CD4-positive, alpha-beta T cell treated with Interleukin-15 for 1 hour (primary cell): ENCODE data around the gene KRTCAP3.

ENCODE experiments used
- DNase-seq: peaks from one replicate; pipeline ENCODE4 v3.0.0-alpha.2; 2020

KRTCAP3 gene

DNA sequence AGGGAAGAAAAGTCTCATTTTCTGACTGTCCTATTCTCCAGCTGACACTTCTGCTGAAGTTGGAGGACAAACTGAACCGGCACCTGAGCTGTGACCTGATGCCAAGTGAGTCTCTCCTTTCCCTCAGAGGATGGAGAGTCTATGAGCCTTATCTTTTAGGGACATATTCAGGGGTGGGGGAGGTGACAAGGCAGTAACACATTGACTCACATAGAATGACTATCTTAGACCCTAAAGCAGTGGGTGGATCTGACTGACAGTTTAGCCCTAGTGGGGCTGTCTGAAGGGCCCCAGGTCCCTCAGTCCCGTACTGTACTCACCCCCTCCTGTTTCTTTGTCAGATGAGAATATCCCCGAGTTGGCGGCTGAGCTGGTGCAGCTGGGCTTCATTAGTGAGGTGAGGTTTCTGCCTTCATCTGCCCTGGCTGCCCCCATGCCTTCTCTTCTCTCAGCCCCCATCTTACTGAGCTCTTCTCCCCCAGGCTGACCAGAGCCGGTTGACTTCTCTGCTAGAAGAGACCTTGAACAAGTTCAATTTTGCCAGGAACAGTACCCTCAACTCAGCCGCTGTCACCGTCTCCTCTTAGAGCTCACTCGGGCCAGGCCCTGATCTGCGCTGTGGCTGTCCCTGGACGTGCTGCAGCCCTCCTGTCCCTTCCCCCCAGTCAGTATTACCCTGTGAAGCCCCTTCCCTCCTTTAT, 805 bp upstream of the KRTCAP3 start:
- no peak for DNase-seq

DNA sequence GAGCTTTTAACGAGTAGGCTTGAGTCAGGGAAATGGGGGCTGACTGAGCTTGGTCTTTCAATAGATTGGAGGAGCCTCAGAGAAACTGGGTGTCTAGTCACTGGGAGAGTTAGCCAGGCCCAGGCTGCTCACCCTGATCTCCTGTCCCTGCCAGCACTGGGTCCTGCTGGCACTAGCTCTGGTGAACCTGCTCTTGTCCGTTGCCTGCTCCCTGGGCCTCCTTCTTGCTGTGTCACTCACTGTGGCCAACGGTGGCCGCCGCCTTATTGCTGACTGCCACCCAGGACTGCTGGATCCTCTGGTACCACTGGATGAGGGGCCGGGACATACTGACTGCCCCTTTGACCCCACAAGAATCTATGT, 720 bp downstream of the KRTCAP3 start:
- no peak for DNase-seq

DNA sequence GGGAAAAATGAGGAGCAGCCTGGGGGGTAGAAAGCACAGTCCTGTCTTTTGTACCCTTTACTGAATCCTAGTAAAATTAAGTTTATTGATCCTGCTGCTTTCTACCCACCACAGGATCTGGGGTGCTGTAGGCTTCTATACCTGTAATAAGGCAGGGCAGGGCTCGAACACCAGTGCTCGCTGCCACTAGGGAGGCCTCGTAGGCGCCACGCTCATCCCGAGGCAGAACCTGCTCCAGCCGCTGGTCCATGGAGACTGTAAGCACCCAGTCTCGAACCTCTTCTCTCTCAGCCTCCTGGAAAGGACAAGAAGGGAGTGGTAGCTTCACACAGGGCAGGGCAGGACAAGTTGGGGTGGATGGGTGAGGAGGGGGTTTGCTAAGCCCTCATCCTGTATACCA, 3.0 kb downstream of the KRTCAP3 start:
- no peak for DNase-seq

DNA sequence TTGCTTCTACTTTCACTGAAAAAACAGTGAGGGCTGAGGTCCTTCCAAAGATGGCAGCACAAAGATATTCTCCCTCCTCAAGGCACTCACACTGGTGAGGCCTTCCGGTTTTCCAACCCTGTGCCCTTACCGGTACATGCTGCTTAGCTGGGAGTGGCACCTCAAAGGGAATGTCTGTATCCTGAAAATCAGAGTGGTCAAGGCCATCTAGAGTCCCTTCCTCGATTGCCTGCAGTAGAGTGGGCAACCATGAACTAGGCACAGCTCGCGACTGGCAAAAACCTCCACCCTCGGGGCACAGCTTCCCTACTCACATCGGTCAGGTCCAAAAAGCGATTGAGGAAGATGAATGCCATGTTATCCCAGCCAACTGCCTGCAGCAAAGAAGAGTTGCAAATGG, 3.4 kb downstream of the KRTCAP3 start:
- DNase-seq = no peak

DNA sequence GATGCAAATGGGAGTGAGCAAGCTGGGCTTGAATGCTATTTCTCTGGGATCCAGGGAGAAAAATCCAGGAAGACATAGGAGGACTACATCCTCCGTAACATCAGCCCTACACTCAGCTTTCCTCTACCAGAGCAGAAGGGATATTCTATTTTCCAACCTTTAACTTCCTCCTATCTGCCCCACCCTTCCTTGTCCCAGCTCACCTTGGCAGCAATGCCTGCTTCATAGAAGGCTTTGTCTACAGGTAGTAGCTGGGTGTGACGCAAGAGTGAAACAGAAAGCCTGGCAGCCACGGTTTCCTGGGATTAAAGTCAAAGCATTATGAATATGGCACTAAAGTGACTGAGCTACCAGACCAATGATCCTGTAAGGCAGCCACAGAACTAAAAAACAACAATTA, 3.9 kb downstream of the KRTCAP3 start:
- DNase-seq = no peak

DNA sequence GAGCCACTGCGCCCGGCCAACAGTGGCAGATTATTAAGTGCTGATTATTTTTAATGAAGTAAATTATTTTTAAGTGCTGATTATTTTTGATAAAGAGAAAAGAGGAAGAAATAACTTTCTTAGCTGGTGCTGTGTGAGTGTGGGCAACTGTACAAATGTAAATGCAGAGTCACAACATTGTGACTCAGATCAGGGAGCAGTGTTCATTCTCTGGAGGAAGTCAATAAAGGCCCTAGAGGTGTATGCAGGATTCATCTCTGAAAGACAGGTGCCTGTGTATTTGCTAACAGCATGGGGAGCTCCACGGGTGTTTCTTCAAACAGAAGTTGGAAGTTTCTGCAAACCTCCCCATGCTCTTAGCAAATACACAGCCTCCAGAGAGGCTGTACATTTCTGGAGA, 6.2 kb downstream of the KRTCAP3 start:
- DNase-seq = no peak

DNA sequence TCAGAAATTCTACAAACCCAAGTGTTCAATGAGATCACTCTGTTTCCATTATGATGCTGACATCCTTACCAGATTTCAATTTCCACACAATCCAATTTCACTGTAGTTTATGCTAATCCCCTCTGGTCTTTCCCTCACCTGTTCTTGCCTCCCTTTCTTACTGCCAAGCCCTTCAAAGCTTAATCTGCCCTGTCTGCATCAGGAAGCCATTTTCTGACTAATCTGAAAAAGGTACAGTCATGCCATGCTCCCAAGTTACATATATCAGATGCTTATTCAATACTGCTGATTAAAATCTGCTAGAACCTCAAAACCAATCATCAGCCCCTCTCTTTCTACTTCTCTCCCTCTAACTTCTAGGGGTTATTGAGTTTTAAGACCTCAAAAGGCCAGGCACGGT, 8.9 kb downstream of the KRTCAP3 start:
- no peak for DNase-seq

DNA sequence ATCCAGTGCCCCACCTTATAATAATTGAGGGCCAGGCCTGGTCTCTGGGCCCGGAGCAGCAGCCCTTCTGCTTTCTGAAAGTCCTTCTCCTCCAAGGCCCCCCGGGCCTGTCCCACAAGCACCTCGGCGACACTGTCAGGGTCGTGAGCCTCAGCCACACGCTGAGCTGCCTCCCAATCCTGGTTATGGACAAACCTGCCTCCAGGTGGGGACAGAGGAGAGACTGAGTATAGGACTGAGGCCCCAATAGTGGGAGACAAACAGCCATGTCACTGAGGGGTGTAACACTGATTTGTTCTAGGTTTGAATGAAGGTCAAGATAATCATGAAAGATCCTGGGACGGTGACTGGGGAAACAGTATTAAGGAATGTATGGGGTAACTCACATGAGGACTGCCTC, 11.8 kb downstream of the KRTCAP3 start:
- no peak for DNase-seq

DNA sequence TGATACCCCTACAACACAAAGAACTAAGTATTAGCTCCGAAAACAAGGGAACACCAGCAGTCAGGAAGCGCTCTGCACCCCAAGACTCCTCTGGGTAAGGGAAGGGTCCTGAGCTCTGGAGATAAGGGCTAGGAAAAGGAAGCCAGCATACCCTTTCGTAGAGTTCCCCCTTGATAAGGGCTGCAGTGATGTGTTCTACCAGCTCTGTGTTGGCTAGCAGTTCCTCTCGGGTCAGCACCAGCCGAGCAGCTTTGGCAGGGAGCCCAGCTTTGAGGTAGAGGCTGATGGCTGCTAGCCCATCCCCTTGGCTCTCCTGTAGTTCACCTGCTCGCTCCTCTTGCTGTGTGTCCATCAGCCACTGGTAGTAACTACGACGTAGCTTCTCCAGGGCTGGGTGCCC, 18.9 kb downstream of the KRTCAP3 start:
- DNase-seq = no peak

DNA sequence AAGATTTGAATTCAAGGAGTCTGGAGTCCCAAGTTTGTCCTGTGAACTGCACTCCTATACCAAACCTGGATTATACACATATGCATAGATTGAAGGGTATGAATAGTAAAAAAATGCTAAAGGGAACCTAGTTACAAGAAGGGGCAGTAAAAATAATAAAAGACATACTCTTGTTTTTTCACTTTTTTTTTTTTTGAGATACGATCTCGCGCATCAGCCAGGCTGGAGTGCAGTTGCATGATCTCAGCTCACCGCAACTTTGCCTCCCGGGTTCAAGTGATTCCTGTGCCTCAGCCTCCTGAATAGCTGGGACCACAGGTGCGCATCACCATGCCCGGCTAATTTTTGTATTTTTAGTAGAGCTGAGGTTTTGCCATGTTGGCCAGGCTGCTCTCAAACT, 22.3 kb downstream of the KRTCAP3 start:
- DNase-seq = no peak

DNA sequence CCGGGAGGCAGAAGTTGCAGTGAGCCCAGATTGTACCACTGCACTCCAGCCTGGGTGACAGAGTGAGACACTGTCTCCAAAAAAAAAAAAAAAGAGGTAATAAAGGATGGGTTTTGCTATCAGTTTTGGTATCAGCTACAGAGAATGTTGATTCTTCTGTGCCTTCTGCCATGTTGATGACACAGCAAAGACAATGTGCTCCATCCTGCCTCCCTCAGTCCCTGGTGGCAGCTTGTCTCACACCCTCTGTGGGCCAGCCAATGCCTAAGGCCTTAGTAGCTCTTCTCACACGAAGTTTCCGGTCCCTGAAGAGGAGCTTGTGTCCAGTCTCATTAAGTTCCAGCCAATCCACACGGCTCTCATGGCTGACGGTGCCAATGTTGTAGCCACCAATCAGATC, 29.8 kb downstream of the KRTCAP3 start:
- no peak for DNase-seq

DNA sequence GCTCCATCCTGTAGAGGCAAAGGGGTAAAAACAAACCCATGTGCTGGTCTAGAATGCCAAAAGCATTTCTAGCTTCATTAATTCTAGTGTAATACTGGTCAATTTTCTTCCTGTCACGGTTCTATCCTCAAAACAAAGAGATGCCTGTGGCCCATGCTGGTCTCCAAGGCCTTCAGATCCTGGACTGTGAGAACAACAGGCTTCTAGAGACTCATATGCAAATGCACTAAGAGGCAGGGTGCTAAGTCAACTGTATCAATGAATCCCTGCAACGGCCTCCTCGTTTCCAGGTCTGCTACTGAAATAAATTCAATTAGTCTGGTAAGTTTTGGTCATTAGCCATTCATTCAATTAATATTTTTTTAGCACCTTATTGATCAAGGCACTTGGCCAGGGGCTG, 43.3 kb downstream of the KRTCAP3 start:
- DNase-seq = no peak

DNA sequence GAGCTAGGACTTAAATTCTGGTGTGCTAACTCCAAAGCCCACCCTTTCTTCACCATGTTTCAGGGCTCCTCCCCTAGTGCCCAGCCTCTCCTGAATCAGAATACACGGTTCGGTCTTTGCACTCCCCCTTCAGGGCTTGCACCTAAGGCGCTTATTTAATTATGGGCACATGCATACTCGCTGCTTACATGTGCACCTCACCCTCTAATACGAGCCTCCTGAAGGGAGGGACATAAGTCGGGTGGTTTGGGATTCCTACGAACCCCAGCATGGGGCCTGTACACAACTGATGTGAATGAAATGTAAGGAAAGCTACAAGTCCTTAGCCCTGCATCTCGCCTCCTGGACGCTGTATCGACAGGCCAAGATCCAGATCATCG, 46.9 kb downstream of the KRTCAP3 start:
- DNase-seq = peak; percentile 30

DNA sequence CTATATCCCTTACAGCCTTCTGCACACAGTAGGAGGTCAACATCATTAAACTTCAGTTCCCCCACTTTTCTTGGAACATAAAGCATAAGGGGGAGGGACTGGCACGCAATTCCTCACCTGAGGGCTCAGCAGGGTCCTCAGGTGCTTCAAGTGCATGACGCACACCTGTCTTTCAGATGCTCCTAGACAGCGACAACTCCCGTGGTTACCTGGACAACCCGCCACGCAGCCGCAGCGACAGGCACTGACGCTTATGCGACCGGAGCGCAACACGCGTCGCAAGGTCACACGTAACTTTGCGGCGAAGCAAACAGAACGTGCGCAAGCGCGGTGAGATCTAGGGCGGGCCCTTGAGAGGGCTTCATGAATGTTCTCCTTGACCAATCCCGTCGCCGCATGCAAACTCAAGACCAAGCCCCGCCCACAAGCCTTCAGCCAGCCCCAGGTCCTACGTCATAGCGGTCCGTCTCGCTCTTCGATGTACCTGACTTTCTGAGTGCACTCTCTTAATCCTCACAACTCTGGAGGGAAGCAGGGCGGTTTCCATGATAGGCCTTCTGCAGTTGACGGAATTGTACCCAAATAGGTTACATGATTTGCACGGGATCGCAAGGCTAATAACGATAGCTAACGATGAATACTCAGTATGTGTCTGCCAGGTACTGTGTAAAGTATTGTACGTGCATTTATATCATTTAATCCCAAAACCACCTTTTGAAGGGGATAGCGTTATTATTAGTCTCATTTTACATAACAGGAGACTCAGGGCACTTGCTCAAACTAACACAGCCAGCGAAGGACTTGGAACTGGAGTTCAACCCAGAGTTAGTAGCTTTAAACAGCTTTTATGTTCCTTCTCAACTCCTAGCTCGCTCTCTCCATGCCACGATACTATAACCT, 47.6 kb downstream of the KRTCAP3 start, which contains the start of gene IFT172:
IFT172 (minus strand) TSS at position 246 of the 900 bp plus-strand sequence; CDS start at position 156, 90 bp downstream.
- DNase-seq = peak; percentile 100

DNA sequence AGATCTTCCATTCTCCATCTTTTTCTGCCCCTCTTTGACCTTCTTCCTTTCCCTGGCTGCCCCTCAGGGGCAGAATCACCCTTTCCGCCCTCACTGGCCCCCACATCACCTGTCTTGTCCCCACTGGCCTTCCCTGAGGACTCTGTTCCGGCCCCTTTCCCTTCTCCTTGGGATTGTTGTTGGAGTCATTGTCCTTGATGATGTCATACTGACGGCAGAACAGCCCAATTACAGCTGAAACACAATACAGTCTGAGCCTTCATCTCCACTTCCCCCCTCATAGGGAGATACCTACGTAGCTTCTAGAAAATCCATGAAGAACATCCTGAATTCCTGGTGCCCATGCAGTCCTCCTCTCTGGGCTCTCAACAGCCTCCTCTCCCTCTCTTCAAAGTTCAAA, 50.4 kb downstream of the KRTCAP3 start:
- no peak for DNase-seq

DNA sequence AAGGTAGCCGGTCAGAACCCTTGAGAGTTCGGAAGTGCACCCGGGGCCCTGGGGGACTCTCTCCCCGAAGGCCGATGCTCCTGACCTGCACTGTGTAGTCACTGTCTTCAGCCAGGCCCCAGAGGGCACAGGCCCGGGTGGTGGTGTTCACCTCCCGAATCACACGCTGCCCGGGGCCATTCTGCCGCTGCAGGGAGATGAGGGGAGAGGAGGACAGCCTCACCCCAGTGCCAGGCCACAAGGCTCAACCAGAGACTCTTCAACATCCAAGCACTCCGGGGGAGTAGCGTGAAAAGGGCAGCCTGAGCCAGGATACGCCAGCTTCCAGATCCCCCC, 51.7 kb downstream of the KRTCAP3 start:
- no peak for DNase-seq
